Fibroblast of lung (primary cell): ENCODE results near the gene KDM2B. TPM values are rescaled to one million over a fixed set of nuclear protein-coding genes. Genes with fewer than 3 reads are reported as not detected.

Experiments used
- DNase-seq, 2 donors: peaks; one replicate each; pipeline versions ENCODE4 v3.0.0 to v3.0.0-alpha.2; 2010; ENCODE audit warnings: low read depth in 2 of 2
- H2AFZ ChIP-seq: 2 replicates; pipeline ENCODE4 v1.5.1; 2012; ENCODE audit warnings: low read length, control low read depth, inconsistent platforms
- H3K27ac ChIP-seq: 2 replicates; pipeline ENCODE4 v1.5.1; 2011; ENCODE audit warnings: low read length, control low read depth; ENCODE audit not compliant: insufficient read depth
- H3K27me3 ChIP-seq: 2 replicates; pipeline ENCODE4 v1.5.1; 2011; ENCODE audit warnings: mild to moderate bottlenecking, low read length; ENCODE audit not compliant: control insufficient read depth, insufficient read depth
- H3K36me3 ChIP-seq: 2 replicates; pipeline ENCODE4 v1.5.1; 2011; ENCODE audit warnings: low read length; ENCODE audit not compliant: control insufficient read depth, insufficient read depth
- H3K4me1 ChIP-seq: 2 replicates; pipeline ENCODE4 v1.5.1; 2011; ENCODE audit warnings: low read length; ENCODE audit not compliant: control insufficient read depth, insufficient read depth; ENCODE audit errors: extremely low read depth
- H3K4me2 ChIP-seq: 2 replicates; pipeline ENCODE4 v1.5.1; 2011; ENCODE audit warnings: low read length, control low read depth; ENCODE audit not compliant: insufficient read depth; ENCODE audit errors: extremely low read depth
- H3K4me3 ChIP-seq, 4 experiments: fragments of 200-600 bp in 1 of 4; sonication (generic) in 1 of 4; replicated peaks in 1 of 4; 2 replicates each; pipeline ENCODE4 v1.5.1; 2011 to 2016; ENCODE audit warnings: low read length in 4 of 4, low read depth in 3 of 4, mild to moderate bottlenecking in 3 of 4, control low read depth in 2 of 4, inconsistent platforms in 1 of 4, mixed read lengths in 1 of 4; ENCODE audit not compliant: insufficient read depth in 1 of 4; ENCODE audit errors: control extremely low read depth in 1 of 4
- H3K79me2 ChIP-seq: 2 replicates; pipeline ENCODE4 v1.5.1; 2012; ENCODE audit warnings: mild to moderate bottlenecking, low read length, inconsistent platforms; ENCODE audit not compliant: control insufficient read depth, insufficient read depth
- H3K9ac ChIP-seq: 2 replicates; pipeline ENCODE4 v1.5.1; 2011; ENCODE audit warnings: mild to moderate bottlenecking, low read length, control low read depth; ENCODE audit not compliant: insufficient read depth
- H3K9me3 ChIP-seq: 2 replicates; pipeline ENCODE4 v1.5.1; 2012; ENCODE audit warnings: low read depth, low read length; ENCODE audit not compliant: control insufficient read depth, insufficient read depth
- H4K20me1 ChIP-seq: 2 replicates; pipeline ENCODE4 v1.5.1; 2011; ENCODE audit warnings: low read length; ENCODE audit not compliant: control insufficient read depth, insufficient read depth; ENCODE audit errors: extremely low read depth
- EZH2 ChIP-seq: IDR thresholded peaks from 2 replicates; pipeline ENCODE4 v1.5.1; 2012; ENCODE audit warnings: low read length, control low read depth, mild to moderate bottlenecking; ENCODE audit errors: missing control alignments
- polyA plus RNA-seq, 2 donors: library from polyadenylated mRNA; depleted of rRNA in 1 of 2; stranded (reverse) in 1 of 2; unstranded in 1 of 2; fragments of >200 nt; gene quantifications; 2 replicates each; pipeline ENCODE4 v1.2.1, GENCODE V29; 2011 to 2012; ENCODE audit warnings: missing spikeins in 1 of 2
- total RNA-seq: library from RNA; depleted of rRNA; stranded (reverse); fragments of >200 nt; gene quantifications from 2 replicates; pipeline ENCODE4 v1.2.1, GENCODE V29; 2014
- TF ChIP-seq, protein P1 (sequence below), 2 donors: IDR thresholded peaks in 1 of 2; conservative IDR thresholded peaks in 1 of 2; 1 replicate in 1 of 2; 2 replicates in 1 of 2; pipeline ENCODE4 v1.5.1; 2011 to 2012; ENCODE audit warnings: low read length in 2 of 2, control low read depth in 1 of 2, inconsistent platforms in 1 of 2, low read depth in 1 of 2, mild to moderate bottlenecking in 1 of 2

KDM2B gene
- total and polyA plus RNA-seq, 2 donors (not counting 1 experiment from before 2014, with no cell fraction given): 9.8 to 21.6 TPM

DNA sequence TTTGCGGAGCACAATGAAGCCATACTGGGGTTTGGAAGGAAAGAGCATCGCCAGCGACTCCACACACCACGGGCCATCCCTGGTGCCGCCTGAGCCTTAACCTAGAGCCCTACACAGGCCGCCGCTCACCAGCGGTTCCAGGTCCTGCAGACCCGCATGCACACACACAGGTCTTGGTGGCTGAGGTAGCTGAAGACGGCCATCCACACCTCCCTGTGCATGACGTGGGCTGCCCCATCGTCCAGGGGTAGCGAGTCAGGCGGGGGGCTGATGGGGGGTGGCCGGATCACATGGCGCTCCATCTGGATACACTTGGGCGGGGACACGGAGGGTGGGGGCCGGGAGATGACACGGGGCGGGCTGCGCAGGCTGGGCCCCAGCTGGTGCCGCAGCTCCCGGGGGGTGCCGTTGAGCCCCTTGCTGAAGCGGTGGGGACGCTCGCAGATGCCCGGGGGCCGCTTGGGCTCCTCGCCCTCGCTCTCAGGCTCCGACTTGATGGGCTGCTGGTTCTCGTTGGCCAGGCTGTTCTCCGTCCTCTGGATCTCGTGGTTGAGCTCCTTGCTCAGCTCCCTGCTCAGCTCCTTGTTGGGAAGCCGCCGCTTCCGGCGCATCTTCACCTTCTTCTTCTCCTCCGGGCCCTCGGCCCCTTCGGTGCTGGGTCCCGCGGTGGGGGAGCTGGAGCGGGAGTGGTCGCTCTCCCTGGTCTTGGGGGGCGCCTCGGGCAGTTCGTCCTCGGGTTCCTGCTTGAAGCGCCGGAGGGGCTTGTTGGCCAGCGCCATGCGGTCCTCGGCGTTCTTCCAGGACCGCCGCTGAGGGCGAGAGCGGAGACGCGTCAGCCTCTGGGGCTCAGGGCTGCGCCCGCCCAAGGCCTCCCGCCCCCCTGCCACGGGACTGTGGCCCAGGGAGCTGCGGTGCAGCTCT, 138.5 kb downstream of the KDM2B start:
- peaks cover 2% of the 10 kb centered on the region for H3K4me1 ChIP-seq
- no peak overlapping the region for H3K4me3 ChIP-seq
- no peaks in the 10 kb centered on the region for H4K20me1 ChIP-seq
- H3K79me2 ChIP-seq: no peaks in the 10 kb centered on the region
- DNase-seq: no peak
- TF ChIP-seq EZH2: no peak
- TF ChIP-seq, protein P1, sequence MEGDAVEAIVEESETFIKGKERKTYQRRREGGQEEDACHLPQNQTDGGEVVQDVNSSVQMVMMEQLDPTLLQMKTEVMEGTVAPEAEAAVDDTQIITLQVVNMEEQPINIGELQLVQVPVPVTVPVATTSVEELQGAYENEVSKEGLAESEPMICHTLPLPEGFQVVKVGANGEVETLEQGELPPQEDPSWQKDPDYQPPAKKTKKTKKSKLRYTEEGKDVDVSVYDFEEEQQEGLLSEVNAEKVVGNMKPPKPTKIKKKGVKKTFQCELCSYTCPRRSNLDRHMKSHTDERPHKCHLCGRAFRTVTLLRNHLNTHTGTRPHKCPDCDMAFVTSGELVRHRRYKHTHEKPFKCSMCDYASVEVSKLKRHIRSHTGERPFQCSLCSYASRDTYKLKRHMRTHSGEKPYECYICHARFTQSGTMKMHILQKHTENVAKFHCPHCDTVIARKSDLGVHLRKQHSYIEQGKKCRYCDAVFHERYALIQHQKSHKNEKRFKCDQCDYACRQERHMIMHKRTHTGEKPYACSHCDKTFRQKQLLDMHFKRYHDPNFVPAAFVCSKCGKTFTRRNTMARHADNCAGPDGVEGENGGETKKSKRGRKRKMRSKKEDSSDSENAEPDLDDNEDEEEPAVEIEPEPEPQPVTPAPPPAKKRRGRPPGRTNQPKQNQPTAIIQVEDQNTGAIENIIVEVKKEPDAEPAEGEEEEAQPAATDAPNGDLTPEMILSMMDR (conservative IDR thresholded peaks at IDR 0.05 in 1 of 2, IDR thresholded peaks at IDR 0.05 in 1 of 2; ENCODE audit: low read depth in 1 of 2, low read length in 2 of 2): no peak
- no peak overlapping the region for H3K4me2 ChIP-seq
- no peak overlapping the region for H3K9ac ChIP-seq
- H2AFZ ChIP-seq: no peak overlapping the region
- no peaks in the 10 kb centered on the region for H3K9me3 ChIP-seq
- H3K27ac ChIP-seq: no peak overlapping the region
- H3K27me3 ChIP-seq: no peaks in the 10 kb centered on the region
- H3K36me3 ChIP-seq: peaks cover 19% of the 10 kb centered on the region

DNA sequence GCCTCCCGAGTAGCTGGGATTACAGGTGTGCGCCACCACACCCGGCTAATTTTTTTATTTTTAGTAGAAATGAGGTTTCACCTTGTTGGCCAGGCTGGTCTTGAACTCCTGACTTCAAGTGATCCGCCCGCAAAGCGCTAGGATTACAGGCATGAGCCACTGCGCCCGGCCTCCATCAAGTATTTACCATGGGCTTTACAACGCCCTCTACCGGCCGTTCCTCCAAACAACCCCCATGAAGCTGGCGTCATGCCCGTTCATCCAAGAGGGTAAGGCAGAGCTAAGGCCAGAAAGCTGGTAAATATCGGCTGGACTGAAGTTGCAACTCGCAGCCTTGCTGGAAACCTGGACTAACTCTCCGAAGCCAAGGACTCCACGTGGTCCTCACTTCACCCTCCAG, 139.3 kb downstream of the KDM2B start:
- H2AFZ ChIP-seq: no peak overlapping the region
- no peaks in the 10 kb centered on the region for H3K9me3 ChIP-seq
- no peak overlapping the region for H3K4me2 ChIP-seq
- H3K4me3 ChIP-seq: no peak overlapping the region
- H4K20me1 ChIP-seq: no peaks in the 10 kb centered on the region
- no peak overlapping the region for H3K9ac ChIP-seq
- no peak for DNase-seq
- no peak overlapping the region for H3K27ac ChIP-seq
- no peaks in the 10 kb centered on the region for H3K4me1 ChIP-seq
- no peaks in the 10 kb centered on the region for H3K27me3 ChIP-seq
- TF ChIP-seq, protein P1 (conservative IDR thresholded peaks at IDR 0.05 in 1 of 2, IDR thresholded peaks at IDR 0.05 in 1 of 2; ENCODE audit: low read depth in 1 of 2, low read length in 2 of 2): no peak
- no peak for TF ChIP-seq EZH2
- H3K79me2 ChIP-seq: no peaks in the 10 kb centered on the region
- peaks cover 19% of the 10 kb centered on the region for H3K36me3 ChIP-seq

DNA sequence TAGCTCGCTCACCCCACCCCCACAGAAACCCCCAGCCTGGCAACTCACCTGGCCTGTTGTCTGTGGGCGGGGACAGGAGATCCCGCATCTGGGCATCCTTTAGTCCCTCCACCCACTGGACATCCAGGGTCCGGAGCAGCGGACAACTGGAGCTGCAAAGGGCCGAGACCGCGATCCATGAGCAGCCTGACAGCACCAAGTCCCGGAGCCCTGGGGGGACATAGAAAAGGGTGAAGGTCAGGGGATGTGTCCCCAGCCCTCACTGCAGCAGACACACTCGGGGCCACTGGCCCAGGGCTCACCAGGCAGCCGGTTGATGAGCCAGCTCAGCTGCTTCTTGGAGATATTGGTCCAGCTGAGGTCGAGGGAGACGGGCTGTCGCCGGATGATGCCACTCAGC, 140.1 kb downstream of the KDM2B start:
- Histone ChIP-seq H3K9me3 (no peaks in the 10 kb centered on the region), H3K4me3 (no peak overlapping the region), H3K79me2 (no peaks in the 10 kb centered on the region), H3K36me3 (peaks cover 19% of the 10 kb centered on the region), H3K4me2 (no peak overlapping the region), H3K27ac (no peak overlapping the region), H2AFZ (no peak overlapping the region), H3K4me1 (no peaks in the 10 kb centered on the region), H3K27me3 (no peaks in the 10 kb centered on the region), H3K9ac (no peak overlapping the region), H4K20me1 (no peaks in the 10 kb centered on the region)
- TF ChIP-seq EZH2: no peak
- TF ChIP-seq, protein P1 (conservative IDR thresholded peaks at IDR 0.05 in 1 of 2, IDR thresholded peaks at IDR 0.05 in 1 of 2; ENCODE audit: low read depth in 1 of 2, low read length in 2 of 2): no peak
- DNase-seq: no peak
